ENCODE measurements around the gene PPP1R9A.

DNA sequence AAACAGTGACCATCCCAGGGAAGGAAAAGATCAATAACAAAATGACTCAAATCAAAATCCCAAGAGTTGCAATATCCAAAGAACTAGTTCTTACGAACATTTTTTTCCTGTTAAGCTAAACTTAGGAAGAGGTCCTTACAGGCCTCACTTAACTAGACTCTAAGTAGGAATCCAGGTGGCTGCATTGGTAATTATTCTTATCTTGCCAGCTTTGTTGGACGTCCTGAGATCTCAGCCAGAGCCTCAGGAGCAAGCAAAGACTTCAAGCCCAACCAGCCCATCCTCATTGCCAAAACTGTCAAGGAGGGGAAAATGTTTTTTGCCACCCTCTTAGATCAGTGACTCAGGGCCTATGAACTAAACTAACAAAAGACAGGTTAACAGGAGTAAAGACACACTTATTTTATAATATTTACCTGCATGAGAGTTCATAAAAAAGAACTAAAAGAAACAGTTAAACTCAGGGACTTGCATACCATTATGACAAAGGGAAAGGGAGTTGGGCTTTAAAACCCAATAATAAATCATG lies 18.3 kb upstream of the PPP1R9A start:
- TF ChIP-seq ZNF501 (tag by site-specific recombination; IDR thresholded peaks at IDR 0.05): no peak
- TF ChIP-seq, protein P1, sequence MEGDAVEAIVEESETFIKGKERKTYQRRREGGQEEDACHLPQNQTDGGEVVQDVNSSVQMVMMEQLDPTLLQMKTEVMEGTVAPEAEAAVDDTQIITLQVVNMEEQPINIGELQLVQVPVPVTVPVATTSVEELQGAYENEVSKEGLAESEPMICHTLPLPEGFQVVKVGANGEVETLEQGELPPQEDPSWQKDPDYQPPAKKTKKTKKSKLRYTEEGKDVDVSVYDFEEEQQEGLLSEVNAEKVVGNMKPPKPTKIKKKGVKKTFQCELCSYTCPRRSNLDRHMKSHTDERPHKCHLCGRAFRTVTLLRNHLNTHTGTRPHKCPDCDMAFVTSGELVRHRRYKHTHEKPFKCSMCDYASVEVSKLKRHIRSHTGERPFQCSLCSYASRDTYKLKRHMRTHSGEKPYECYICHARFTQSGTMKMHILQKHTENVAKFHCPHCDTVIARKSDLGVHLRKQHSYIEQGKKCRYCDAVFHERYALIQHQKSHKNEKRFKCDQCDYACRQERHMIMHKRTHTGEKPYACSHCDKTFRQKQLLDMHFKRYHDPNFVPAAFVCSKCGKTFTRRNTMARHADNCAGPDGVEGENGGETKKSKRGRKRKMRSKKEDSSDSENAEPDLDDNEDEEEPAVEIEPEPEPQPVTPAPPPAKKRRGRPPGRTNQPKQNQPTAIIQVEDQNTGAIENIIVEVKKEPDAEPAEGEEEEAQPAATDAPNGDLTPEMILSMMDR (tag by site-specific recombination; IDR thresholded peaks at IDR 0.05): no peak
- TF ChIP-seq, protein P2, sequence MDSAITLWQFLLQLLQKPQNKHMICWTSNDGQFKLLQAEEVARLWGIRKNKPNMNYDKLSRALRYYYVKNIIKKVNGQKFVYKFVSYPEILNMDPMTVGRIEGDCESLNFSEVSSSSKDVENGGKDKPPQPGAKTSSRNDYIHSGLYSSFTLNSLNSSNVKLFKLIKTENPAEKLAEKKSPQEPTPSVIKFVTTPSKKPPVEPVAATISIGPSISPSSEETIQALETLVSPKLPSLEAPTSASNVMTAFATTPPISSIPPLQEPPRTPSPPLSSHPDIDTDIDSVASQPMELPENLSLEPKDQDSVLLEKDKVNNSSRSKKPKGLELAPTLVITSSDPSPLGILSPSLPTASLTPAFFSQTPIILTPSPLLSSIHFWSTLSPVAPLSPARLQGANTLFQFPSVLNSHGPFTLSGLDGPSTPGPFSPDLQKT (IDR thresholded peaks at IDR 0.05; ENCODE audit: borderline replicate concordance, low read depth, low read length): no peak
- no peak for TF ChIP-seq ZFP37 (tag by site-specific recombination; IDR thresholded peaks at IDR 0.05)
- no peak for TF ChIP-seq ZNF302 (tag by site-specific recombination; IDR thresholded peaks at IDR 0.05; ENCODE audit: low read depth)
- no peak for TF ChIP-seq ZNF169 (tag by site-specific recombination; IDR thresholded peaks at IDR 0.05)
- no peak for TF ChIP-seq ZNF510 (tag by site-specific recombination; IDR thresholded peaks at IDR 0.05; ENCODE audit: insufficient replicate concordance)
